Neuron (in vitro differentiated cells): ENCODE results near the gene LOXL1.

Source experiments
- H2AFZ ChIP-seq: one replicate; pipeline ENCODE4 v1.6.1; 2013; ENCODE audit warnings: low read depth, mild to moderate bottlenecking, inconsistent platforms, low read length, moderate library complexity
- H3K27me3 ChIP-seq: one replicate; pipeline ENCODE4 v1.6.1; 2013; ENCODE audit warnings: low read length; ENCODE audit not compliant: insufficient read depth
- H3K36me3 ChIP-seq: one replicate; pipeline ENCODE4 v1.6.1; 2013; ENCODE audit warnings: low read length; ENCODE audit not compliant: insufficient read depth
- H3K4me1 ChIP-seq: one replicate; pipeline ENCODE4 v1.6.1; 2013; ENCODE audit warnings: low read length; ENCODE audit not compliant: insufficient read depth
- H3K4me3 ChIP-seq: 2 replicates; pipeline ENCODE4 v1.5.1; 2013; ENCODE audit warnings: mild to moderate bottlenecking, low read length, moderate library complexity
- H3K9me3 ChIP-seq: one replicate; pipeline ENCODE4 v1.6.1; 2013; ENCODE audit warnings: low read length

LOXL1 gene

GRCh38 chr15:73941044-73941443 lies 14.8 kb downstream of the LOXL1 start:
- H3K9me3 ChIP-seq, result no peaks in the 10 kb centered on the region
- no peaks in the 10 kb centered on the region for H3K36me3 ChIP-seq
- H2AFZ ChIP-seq, result no peak overlapping the region
- peaks cover 15% of the 10 kb centered on the region for H3K4me1 ChIP-seq
- no peaks in the 10 kb centered on the region for H3K27me3 ChIP-seq
- H3K4me3 ChIP-seq, result no peak overlapping the region

GRCh38 chr15:73941449-73941848 lies 15.2 kb downstream of the LOXL1 start:
- H2AFZ ChIP-seq, result no peak overlapping the region
- H3K9me3 ChIP-seq, result no peaks in the 10 kb centered on the region
- no peaks in the 10 kb centered on the region for H3K36me3 ChIP-seq
- H3K4me1 ChIP-seq, result peaks cover 11% of the 10 kb centered on the region
- H3K27me3 ChIP-seq, result no peaks in the 10 kb centered on the region
- H3K4me3 ChIP-seq, result no peak overlapping the region

GRCh38 chr15:73941871-73942635 lies 15.8 kb downstream of the LOXL1 start:
- H3K4me1 ChIP-seq, result peaks cover 5% of the 10 kb centered on the region
- H2AFZ ChIP-seq, result no peak overlapping the region
- H3K27me3 ChIP-seq, result no peaks in the 10 kb centered on the region
- H3K4me3 ChIP-seq, result no peak overlapping the region
- no peaks in the 10 kb centered on the region for H3K36me3 ChIP-seq
- no peaks in the 10 kb centered on the region for H3K9me3 ChIP-seq

- Histone ChIP-seq H3K4me3 (no peak overlapping the region), H3K9me3 (no peaks in the 10 kb centered on the region), H3K36me3 (no peaks in the 10 kb centered on the region), H3K4me1 (peaks cover 3% of the 10 kb centered on the region), H2AFZ (no peak overlapping the region), H3K27me3 (no peaks in the 10 kb centered on the region)
These were observed 16.5 kb downstream of the LOXL1 start for GRCh38 chr15:73942751-73943270.

GRCh38 chr15:73944161-73945129 lies 18.2 kb downstream of the LOXL1 start:
- Histone ChIP-seq H2AFZ (no peak overlapping the region), H3K27me3 (no peaks in the 10 kb centered on the region), H3K36me3 (no peaks in the 10 kb centered on the region), H3K4me3 (no peak overlapping the region), H3K9me3 (no peaks in the 10 kb centered on the region), H3K4me1 (no peaks in the 10 kb centered on the region)

- no peaks in the 10 kb centered on the region for H3K4me1 ChIP-seq
- H3K27me3 ChIP-seq, result no peaks in the 10 kb centered on the region
- no peak overlapping the region for H2AFZ ChIP-seq
- no peak overlapping the region for H3K4me3 ChIP-seq
- peaks cover 3% of the 10 kb centered on the region for H3K36me3 ChIP-seq
- H3K9me3 ChIP-seq, result no peaks in the 10 kb centered on the region
These were observed 18.9 kb downstream of the LOXL1 start for GRCh38 chr15:73945130-73945508.

- no peak overlapping the region for H2AFZ ChIP-seq
These were observed 19.9 kb downstream of the LOXL1 start for GRCh38 chr15:73946046-73946721.

GRCh38 chr15:73946795-73947370 lies 20.6 kb downstream of the LOXL1 start:
- Histone ChIP-seq H3K27me3 (no peaks in the 10 kb centered on the region), H3K4me3 (no peak overlapping the region), H3K4me1 (peaks cover 10% of the 10 kb centered on the region), H3K36me3 (peaks cover 3% of the 10 kb centered on the region), H2AFZ (no peak overlapping the region), H3K9me3 (no peaks in the 10 kb centered on the region)

More at GRCh38 chr15:73946046-73946721, 19.9 kb downstream of the LOXL1 start:
- H3K27me3 ChIP-seq, result no peaks in the 10 kb centered on the region
- H3K4me1 ChIP-seq, result peaks cover 3% of the 10 kb centered on the region
- H3K9me3 ChIP-seq, result no peaks in the 10 kb centered on the region
- H3K36me3 ChIP-seq, result peaks cover 3% of the 10 kb centered on the region
- no peak overlapping the region for H3K4me3 ChIP-seq

GRCh38 chr15:73947651-73948050 lies 21.4 kb downstream of the LOXL1 start:
- no peak overlapping the region for H3K4me3 ChIP-seq

GRCh38 chr15:73948396-73948795 lies 22.1 kb downstream of the LOXL1 start:
- no peaks in the 10 kb centered on the region for H3K9me3 ChIP-seq
- H2AFZ ChIP-seq, result no peak overlapping the region
- no peaks in the 10 kb centered on the region for H3K27me3 ChIP-seq
- H3K4me3 ChIP-seq, result no peak overlapping the region
- H3K4me1 ChIP-seq, result peaks cover 20% of the 10 kb centered on the region
- H3K36me3 ChIP-seq, result peaks cover 3% of the 10 kb centered on the region

More at GRCh38 chr15:73947651-73948050, 21.4 kb downstream of the LOXL1 start:
- peaks cover 3% of the 10 kb centered on the region for H3K36me3 ChIP-seq
- no peaks in the 10 kb centered on the region for H3K27me3 ChIP-seq
- H3K4me1 ChIP-seq, result peaks cover 17% of the 10 kb centered on the region
- no peaks in the 10 kb centered on the region for H3K9me3 ChIP-seq
- H2AFZ ChIP-seq, result no peak overlapping the region

GRCh38 chr15:73948982-73949381 lies 22.7 kb downstream of the LOXL1 start:
- Histone ChIP-seq H3K4me1 (peaks cover 23% of the 10 kb centered on the region), H3K4me3 (no peak overlapping the region), H3K27me3 (no peaks in the 10 kb centered on the region), H2AFZ (no peak overlapping the region), H3K9me3 (no peaks in the 10 kb centered on the region), H3K36me3 (peaks cover 3% of the 10 kb centered on the region)

GRCh38 chr15:73949496-73949895 lies 23.2 kb downstream of the LOXL1 start:
- H3K27me3 ChIP-seq, result no peaks in the 10 kb centered on the region
- H3K4me1 ChIP-seq, result peaks cover 23% of the 10 kb centered on the region
- no peak overlapping the region for H2AFZ ChIP-seq
- H3K4me3 ChIP-seq, result no peak overlapping the region
- peaks cover 3% of the 10 kb centered on the region for H3K36me3 ChIP-seq
- no peaks in the 10 kb centered on the region for H3K9me3 ChIP-seq
